Sigmoid colon (tissue), 7 donors: ENCODE measurements around the gene ATXN10. TPM values are rescaled to one million over a fixed set of nuclear protein-coding genes. Genes with fewer than 3 reads are reported as not detected.

Experiments used
- DNase-seq: peaks from one replicate; pipeline ENCODE4 v3.0.0-alpha.2; 2019
- H3K27ac ChIP-seq, 4 donors: fragments of 200-600 bp; sonication (generic); one replicate each; pipeline ENCODE4 v1.5.1; 2016 to 2019; ENCODE audit warnings: mild to moderate bottlenecking in 1 of 4
- H3K27me3 ChIP-seq, 3 donors: fragments of 200-600 bp; sonication (generic); one replicate each; pipeline ENCODE4 v1.5.1; 2019; ENCODE audit warnings: mild to moderate bottlenecking in 1 of 3
- H3K36me3 ChIP-seq, 4 donors: fragments of 200-600 bp; sonication (generic); one replicate each; pipeline ENCODE4 v1.5.1; 2016 to 2019
- H3K4me1 ChIP-seq, 4 donors: fragments of 200-600 bp; sonication (generic); one replicate each; pipeline ENCODE4 v1.5.1; 2017 to 2019
- H3K4me3 ChIP-seq, 4 donors: fragments of 200-600 bp; sonication (generic); one replicate each; pipeline ENCODE4 v1.5.1; 2017 to 2019; ENCODE audit warnings: mild to moderate bottlenecking in 2 of 4, moderate library complexity in 1 of 4
- H3K9me3 ChIP-seq, 4 donors: fragments of 200-600 bp in 3 of 4; sonication (generic) in 3 of 4; one replicate each; pipeline versions ENCODE4 v1.5.1 to v1.6.1; 2013 to 2019
- CTCF ChIP-seq, 4 experiments: fragments of 450-650 bp in 3 of 4; fragments of 200-600 bp in 1 of 4; IDR thresholded peaks; one replicate each; pipeline ENCODE4 v1.5.1; 2016 to 2019; ENCODE audit warnings: antibody characterized with exemption in 4 of 4, mild to moderate bottlenecking in 3 of 4, moderate library complexity in 2 of 4
- EP300 ChIP-seq, 4 donors: sonication (generic); formaldehyde crosslinking; IDR thresholded peaks; one replicate each; pipeline ENCODE4 v1.6.1; 2017; ENCODE audit warnings: antibody characterized with exemption in 4 of 4
- POLR2A ChIP-seq, 2 donors: fragments of 450-650 bp; IDR thresholded peaks; one replicate each; pipeline ENCODE4 v1.6.1; 2016; ENCODE audit warnings: antibody characterized with exemption in 2 of 2, mild to moderate bottlenecking in 2 of 2, moderate library complexity in 2 of 2
- POLR2AphosphoS5 ChIP-seq, 4 donors: sonication (generic); formaldehyde crosslinking; IDR thresholded peaks; one replicate each; pipeline ENCODE4 v1.6.1; 2017; ENCODE audit warnings: antibody characterized with exemption in 4 of 4
- WGBS, 2 donors: extraction: QIAGEN DNeasy Blood & Tissue Kit; methylation state at CpG; one replicate each; pipeline ENCODE4 v1.1.7; 2013; 5-methylcytosine and 5-hydroxymethylcytosine counted together
- intact Hi-C: fragments of 100-400 bp; cut with DNase I; formaldehyde crosslinking; loops from one replicate; pipeline ENCODE4 v1.15.1; 2023
- polyA plus RNA-seq, 3 donors: library from polyadenylated mRNA; stranded (reverse); fragments of 200-250 nt; gene quantifications; one replicate each; pipeline ENCODE4 v1.2.3, GENCODE V29; 2013
- total RNA-seq, 4 donors: library from RNA; depleted of rRNA; stranded (reverse); fragments of >200 nt; gene quantifications; one replicate each; pipeline ENCODE4 v1.1.0, GENCODE V29; 2016
- donor health status: healthy with polysubstance abuse.
- donor health status: Bipolar disorder and iron deficiency.
- donor health status: healthy.

Gene ATXN10
- total and polyA plus RNA-seq, 7 donors = 37.9 to 187 (median 160) TPM

- no peaks in the 10 kb centered on the region for H3K9me3 ChIP-seq
- DNase-seq = no peak
- peaks cover 0 to 35% (median 21%) of the 10 kb centered on the region in 4 donors for H3K4me1 ChIP-seq
- no peak overlapping the region for H3K4me3 ChIP-seq
- peaks cover 0 to 34% (median 7%) of the 10 kb centered on the region in 4 donors for H3K36me3 ChIP-seq
- peak overlapping the region in 1 of 4 donors; percentile 22 for H3K27ac ChIP-seq
- H3K27me3 ChIP-seq = no peaks in the 10 kb centered on the region
- intact Hi-C loops = no loop called here
- 93 to 96% methylated on average over 2 of the region's 2 CpGs for WGBS, 2 donors
- no peak for TF ChIP-seq POLR2AphosphoS5 (IDR thresholded peaks at IDR 0.05)
- no peak for TF ChIP-seq EP300 (IDR thresholded peaks at IDR 0.05)
- TF ChIP-seq POLR2A (IDR thresholded peaks at IDR 0.05) = no peak
- no peak for TF ChIP-seq CTCF (IDR thresholded peaks at IDR 0.05)
Measured at GRCh38 chr22:45707605-45708004, 36.0 kb downstream of the ATXN10 start.

- Histone ChIP-seq H3K36me3 (peaks cover 0 to 29% (median 4%) of the 10 kb centered on the region in 4 donors), H3K4me3 (no peak overlapping the region), H3K27ac (peak overlapping the region in 1 of 4 donors; percentile 22), H3K27me3 (no peaks in the 10 kb centered on the region), H3K9me3 (no peaks in the 10 kb centered on the region), H3K4me1 (peaks cover 0 to 35% (median 21%) of the 10 kb centered on the region in 4 donors)
- peak in 2 of 4 donors; percentile 20 to 31 for TF ChIP-seq POLR2AphosphoS5 (IDR thresholded peaks at IDR 0.05)
- TF ChIP-seq EP300 (IDR thresholded peaks at IDR 0.05) = no peak
- no peak for DNase-seq
- intact Hi-C loops = no loop called here
- WGBS, 2 donors = 83 to 85% methylated on average over 2 of the region's 2 CpGs
Measured at GRCh38 chr22:45708145-45708544, 36.5 kb downstream of the ATXN10 start.

- H3K27ac ChIP-seq = peak overlapping the region in 2 of 4 donors; percentile 42
Measured at GRCh38 chr22:45709060-45709739, 37.6 kb downstream of the ATXN10 start.

GRCh38 chr22:45709866-45710265 lies 38.2 kb downstream of the ATXN10 start:
- WGBS, 2 donors = 85 to 90% methylated on average over 2 of the region's 2 CpGs
- intact Hi-C loops = no loop called here

More at GRCh38 chr22:45709060-45709739, 37.6 kb downstream of the ATXN10 start:
- Histone ChIP-seq H3K27me3 (no peaks in the 10 kb centered on the region), H3K4me3 (no peak overlapping the region), H3K9me3 (no peaks in the 10 kb centered on the region), H3K36me3 (peaks cover 0 to 18% (median 0%) of the 10 kb centered on the region in 4 donors), H3K4me1 (peaks cover 0 to 35% (median 21%) of the 10 kb centered on the region in 4 donors)
- 85 to 93% methylated on average over 5 of the region's 5 CpGs for WGBS, 2 donors
- TF ChIP-seq CTCF (IDR thresholded peaks at IDR 0.05) = no peak
- no peak for TF ChIP-seq POLR2A (IDR thresholded peaks at IDR 0.05)
- TF ChIP-seq EP300 (IDR thresholded peaks at IDR 0.05) = no peak
- intact Hi-C loops = no loop called here
- no peak for DNase-seq

More at GRCh38 chr22:45709866-45710265, 38.2 kb downstream of the ATXN10 start:
- DNase-seq = no peak
- H3K27me3 ChIP-seq = no peaks in the 10 kb centered on the region
- H3K36me3 ChIP-seq = peaks cover 0 to 12% (median 0%) of the 10 kb centered on the region in 4 donors
- peak overlapping the region in 2 of 4 donors; percentile 42 for H3K27ac ChIP-seq
- H3K4me1 ChIP-seq = peaks cover 0 to 35% (median 21%) of the 10 kb centered on the region in 4 donors
- H3K4me3 ChIP-seq = no peak overlapping the region
- no peaks in the 10 kb centered on the region for H3K9me3 ChIP-seq
- TF ChIP-seq POLR2AphosphoS5 (IDR thresholded peaks at IDR 0.05) = no peak
- TF ChIP-seq CTCF (IDR thresholded peaks at IDR 0.05) = no peak
- no peak for TF ChIP-seq POLR2A (IDR thresholded peaks at IDR 0.05)
- no peak for TF ChIP-seq EP300 (IDR thresholded peaks at IDR 0.05)
